ENCODE data around the gene CNDP2. TPM values are rescaled to one million over a fixed set of nuclear protein-coding genes. Genes with fewer than 3 reads are reported as not detected.

CNDP2 gene
- total and polyA plus RNA-seq, 2 of the 13 experiments (the other 11 are each of a cell fraction or from before 2014, with no cell fraction given): 64.7 to 80.8 TPM

- TF ChIP-seq PRDM15 (CRISPR knock-in tag; IDR thresholded peaks at IDR 0.05): no peak
- no peak for TF ChIP-seq ZNF530 (CRISPR knock-in tag; IDR thresholded peaks at IDR 0.05; ENCODE audit: low read depth)
- no peak; the same call in 1 of the 2 replicates for TF ChIP-seq HOXA3 (CRISPR knock-in tag; IDR thresholded peaks at IDR 0.05)
- TF ChIP-seq NONO (IDR thresholded peaks at IDR 0.05): no peak
- no peak for TF ChIP-seq NONO (CRISPR knock-in tag; conservative IDR thresholded peaks at IDR 0.05)
- 0 out of 2 replicates have a peak, but pooled peaks have one; percentile 18 for TF ChIP-seq THAP7 (CRISPR knock-in tag; IDR thresholded peaks at IDR 0.05)
- no peak; the same call in 1 of the 2 replicates for TF ChIP-seq GMEB1 (CRISPR knock-in tag; IDR thresholded peaks at IDR 0.05; ENCODE audit: borderline replicate concordance)
- TF ChIP-seq YY1 (IDR thresholded peaks at IDR 0.05; ENCODE audit: insufficient read depth, insufficient replicate concordance, low read depth, low read length): peak; percentile 54
- TF ChIP-seq GTF2F1 (IDR thresholded peaks at IDR 0.05; ENCODE audit: low read length): no peak
- no peak for TF ChIP-seq ZNF773 (CRISPR knock-in tag; IDR thresholded peaks at IDR 0.05; ENCODE audit: borderline replicate concordance)
- TF ChIP-seq ZNF577 (CRISPR knock-in tag; IDR thresholded peaks at IDR 0.05; ENCODE audit: borderline replicate concordance, low read depth): peak; percentile 73; the same call in 1 of the 2 replicates
- no peak; the same call in 1 of the 2 replicates for TF ChIP-seq TMF1 (CRISPR knock-in tag; IDR thresholded peaks at IDR 0.05; ENCODE audit: low read depth)
- TF ChIP-seq STAT6 (CRISPR knock-in tag; IDR thresholded peaks at IDR 0.05; ENCODE audit: borderline replicate concordance): no peak
- TF ChIP-seq ZNF547 (CRISPR knock-in tag; IDR thresholded peaks at IDR 0.05): no peak; the same call in 1 of the 2 replicates
Measured at GRCh38 chr18:74496508-74497323, 553 bp downstream of the CNDP2 start (continued).

Measured in HepG2 (cell line).